ENCODE measurements around the gene HABP4.

The HABP4 gene

GRCh38 chr9:96425500-96426169, 24.3 kb upstream of the HABP4 start:
- CTCF ChIA-PET, result no interaction called here
- TF ChIP-seq ZNF384 (IDR thresholded peaks at IDR 0.05) (no peak), PKNOX1 (IDR thresholded peaks at IDR 0.05) (no peak), TARDBP (IDR thresholded peaks at IDR 0.05) (no peak), FOXA1 (IDR thresholded peaks at IDR 0.05) (no peak), SUZ12 (IDR thresholded peaks at IDR 0.05) (no peak)
- DNase-seq (ENCODE audit: extremely low spot score), result no peak
- POLR2A ChIA-PET, result no interaction called here

- no peak for DNase-seq (ENCODE audit: extremely low spot score)
- ChIA-PET CTCF (no interaction called here), POLR2A (interaction anchor here (1.1 kb wide), 1 partner anchor 10 kb away, joined by 3 read pairs; no protein-coding TSS in a partner anchor)
- TF ChIP-seq CTBP1 (IDR thresholded peaks at IDR 0.05; ENCODE audit: borderline replicate concordance), result no peak
- no peak for TF ChIP-seq FOXM1 (IDR thresholded peaks at IDR 0.05; ENCODE audit: borderline replicate concordance)
Observed at GRCh38 chr9:96429732-96430131, 20.2 kb upstream of the HABP4 start.

- TF ChIP-seq NFRKB (IDR thresholded peaks at IDR 0.05) (no peak), CTBP1 (IDR thresholded peaks at IDR 0.05; ENCODE audit: borderline replicate concordance) (no peak), TARDBP (IDR thresholded peaks at IDR 0.05) (no peak), SUZ12 (IDR thresholded peaks at IDR 0.05) (no peak), ZNF384 (IDR thresholded peaks at IDR 0.05) (no peak), LEF1 (IDR thresholded peaks at IDR 0.05; ENCODE audit: borderline replicate concordance) (no peak), SP1 (IDR thresholded peaks at IDR 0.05) (no peak), FOXM1 (IDR thresholded peaks at IDR 0.05; ENCODE audit: borderline replicate concordance) (no peak), BHLHE40 (IDR thresholded peaks at IDR 0.05; ENCODE audit: borderline replicate concordance) (no peak), PKNOX1 (IDR thresholded peaks at IDR 0.05) (no peak), ELF4 (IDR thresholded peaks at IDR 0.05) (no peak), FOXK2 (IDR thresholded peaks at IDR 0.05) (no peak), HDGF (IDR thresholded peaks at IDR 0.05; ENCODE audit: borderline replicate concordance) (no peak), ARNT (IDR thresholded peaks at IDR 0.05) (no peak)
- no peak for DNase-seq (ENCODE audit: extremely low spot score)
- ChIA-PET CTCF (no interaction called here), POLR2A (interaction anchor here (1.1 kb wide), 1 partner anchor 11 kb away, joined by 3 read pairs; no protein-coding TSS in a partner anchor)
Observed at GRCh38 chr9:96430377-96430776, 19.6 kb upstream of the HABP4 start.

GRCh38 chr9:96435345-96435744, 14.6 kb upstream of the HABP4 start:
- ChIA-PET POLR2A (interaction anchor here (0.6 to 1.5 kb wide), 2 partner anchors 12 to 49 kb away, joined by 3 read pairs; no protein-coding TSS in a partner anchor), CTCF (interaction anchor here (0.6 kb wide), 1 partner anchor 25 kb away, joined by 3 read pairs; no protein-coding TSS in a partner anchor)
- no peak for TF ChIP-seq NFRKB (IDR thresholded peaks at IDR 0.05)
- TF ChIP-seq TARDBP (IDR thresholded peaks at IDR 0.05), result no peak
- no peak for TF ChIP-seq ELF4 (IDR thresholded peaks at IDR 0.05)
- TF ChIP-seq LEF1 (IDR thresholded peaks at IDR 0.05; ENCODE audit: borderline replicate concordance), result no peak
- no peak for TF ChIP-seq SP1 (IDR thresholded peaks at IDR 0.05)
- no peak for TF ChIP-seq SUZ12 (IDR thresholded peaks at IDR 0.05)
- TF ChIP-seq L3MBTL2 (conservative IDR thresholded peaks at IDR 0.05), result no peak
- no peak for TF ChIP-seq CTBP1 (IDR thresholded peaks at IDR 0.05; ENCODE audit: borderline replicate concordance)
- TF ChIP-seq HDGF (IDR thresholded peaks at IDR 0.05; ENCODE audit: borderline replicate concordance), result no peak
- no peak for TF ChIP-seq ZNF384 (IDR thresholded peaks at IDR 0.05)
- no peak for TF ChIP-seq PKNOX1 (IDR thresholded peaks at IDR 0.05)
- TF ChIP-seq FOXM1 (IDR thresholded peaks at IDR 0.05; ENCODE audit: borderline replicate concordance), result no peak
- TF ChIP-seq ARNT (IDR thresholded peaks at IDR 0.05), result no peak
- TF ChIP-seq BHLHE40 (IDR thresholded peaks at IDR 0.05; ENCODE audit: borderline replicate concordance), result no peak
- TF ChIP-seq FOXK2 (IDR thresholded peaks at IDR 0.05), result no peak
- TF ChIP-seq FOXA1 (IDR thresholded peaks at IDR 0.05), result no peak
- DNase-seq (ENCODE audit: extremely low spot score), result no peak

GRCh38 chr9:96436063-96436455, 13.9 kb upstream of the HABP4 start:
- DNase-seq (ENCODE audit: extremely low spot score), result no peak
- TF ChIP-seq SUZ12 (IDR thresholded peaks at IDR 0.05), result no peak
- ChIA-PET POLR2A (interaction anchor here (1.1 to 1.5 kb wide), 2 partner anchors 13 to 14 kb away, joined by 3 read pairs; partner anchors contain the start of gene HABP4), CTCF (interaction anchor here (0.6 kb wide), 1 partner anchor 24 kb away, joined by 3 read pairs; no protein-coding TSS in a partner anchor)

- DNase-seq (ENCODE audit: extremely low spot score), result no peak
- ChIA-PET POLR2A (interaction anchor here (1.1 kb wide), 1 partner anchor 13 kb away, joined by 3 read pairs; the partner anchor contains the start of gene HABP4), CTCF (no interaction called here)
- TF ChIP-seq CTBP1 (IDR thresholded peaks at IDR 0.05; ENCODE audit: borderline replicate concordance) (no peak), FOXK2 (IDR thresholded peaks at IDR 0.05) (no peak), PKNOX1 (IDR thresholded peaks at IDR 0.05) (no peak), FOXM1 (IDR thresholded peaks at IDR 0.05; ENCODE audit: borderline replicate concordance) (no peak), HDGF (IDR thresholded peaks at IDR 0.05; ENCODE audit: borderline replicate concordance) (no peak), LEF1 (IDR thresholded peaks at IDR 0.05; ENCODE audit: borderline replicate concordance) (no peak), ZNF384 (IDR thresholded peaks at IDR 0.05) (no peak), ARNT (IDR thresholded peaks at IDR 0.05) (no peak), SP1 (IDR thresholded peaks at IDR 0.05) (no peak), FOXA1 (IDR thresholded peaks at IDR 0.05) (no peak), TARDBP (IDR thresholded peaks at IDR 0.05) (no peak), ELF4 (IDR thresholded peaks at IDR 0.05) (no peak), NFRKB (IDR thresholded peaks at IDR 0.05) (no peak), L3MBTL2 (conservative IDR thresholded peaks at IDR 0.05) (no peak), SUZ12 (IDR thresholded peaks at IDR 0.05) (no peak), BHLHE40 (IDR thresholded peaks at IDR 0.05; ENCODE audit: borderline replicate concordance) (no peak)
Observed at GRCh38 chr9:96436456-96437126, 13.4 kb upstream of the HABP4 start.

Measured in HEK293T (cell line).